ENCODE data around the gene SBK2.

SBK2 gene

GRCh38 chr19:55485439-55486011, 51.4 kb downstream of the SBK2 start:
- DNase-seq: no peak

- no peak for DNase-seq
Observed at GRCh38 chr19:55484593-55485438, 52.1 kb downstream of the SBK2 start, which contains the start of gene NAT14. NAT14 (plus strand) TSS chr19:55485188; CDS start chr19:55485709, 521 bp downstream.

GRCh38 chr19:55483706-55484592, 53.0 kb downstream of the SBK2 start:
- DNase-seq: no peak

GRCh38 chr19:55482967-55483705, 53.8 kb downstream of the SBK2 start:
- no peak for DNase-seq

- DNase-seq: no peak
Observed at GRCh38 chr19:55482156-55482961, 54.6 kb downstream of the SBK2 start.

GRCh38 chr19:55481794-55482155, 55.2 kb downstream of the SBK2 start:
- no peak for DNase-seq

GRCh38 chr19:55481148-55481793, 55.7 kb downstream of the SBK2 start:
- DNase-seq: no peak

- no peak for DNase-seq
Observed at GRCh38 chr19:55479451-55480230, 57.3 kb downstream of the SBK2 start.

- DNase-seq: no peak
Observed at GRCh38 chr19:55479045-55479444, 57.9 kb downstream of the SBK2 start.

All from AML-193 (cell line).